Activated CD4-positive, CD25-positive, alpha-beta regulatory T cell treated with anti-CD3 and anti-CD28 coated beads, Interleukin-2, amount 50 U/mL, for 16 hours (primary cell): Measurements from ENCODE around the gene CD163L1.

Experiments
- DNase-seq: peaks from one replicate; pipeline ENCODE4 v3.0.0-alpha.2; 2020; ENCODE audit warnings: low read depth, low spot score

Gene CD163L1

DNA sequence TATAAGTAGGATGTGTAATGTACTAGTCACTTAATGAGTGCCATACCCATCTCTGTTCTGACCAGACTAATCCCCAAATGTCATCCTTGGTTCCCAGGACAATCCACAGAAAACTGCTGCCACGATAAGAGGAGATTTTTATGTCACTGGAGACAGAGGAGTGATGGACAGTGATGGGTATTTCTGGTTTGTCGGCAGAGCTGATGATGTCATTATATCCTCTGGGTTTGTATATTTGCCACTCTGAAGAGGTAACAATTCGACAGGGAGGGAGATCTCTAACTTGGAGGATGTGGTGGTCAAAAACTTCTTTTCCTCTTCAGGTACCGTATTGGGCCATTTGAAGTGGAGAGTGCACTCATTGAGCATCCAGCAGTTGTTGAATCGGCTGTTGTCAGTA is 119.8 kb downstream of the CD163L1 start:
- DNase-seq, result no peak

DNA sequence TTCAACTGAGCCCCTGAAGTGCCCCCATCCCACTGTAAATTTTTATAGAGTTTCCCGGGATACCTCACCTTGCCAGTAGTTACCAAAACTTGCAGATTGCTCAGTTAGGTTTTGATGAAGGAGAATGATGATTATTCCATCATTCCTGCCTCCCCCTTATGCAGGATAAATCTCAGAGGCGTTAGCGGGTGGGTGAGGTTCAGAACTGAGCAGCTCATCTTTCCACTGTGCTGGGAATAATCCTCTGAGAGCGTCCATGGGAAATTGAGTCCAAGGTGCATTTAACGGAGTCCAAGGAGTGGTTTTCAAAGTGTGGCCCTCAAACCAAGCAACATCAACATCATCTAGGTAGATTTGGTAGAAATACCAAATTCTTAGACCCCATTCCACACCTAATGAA is 121.4 kb downstream of the CD163L1 start:
- DNase-seq, result no peak

DNA sequence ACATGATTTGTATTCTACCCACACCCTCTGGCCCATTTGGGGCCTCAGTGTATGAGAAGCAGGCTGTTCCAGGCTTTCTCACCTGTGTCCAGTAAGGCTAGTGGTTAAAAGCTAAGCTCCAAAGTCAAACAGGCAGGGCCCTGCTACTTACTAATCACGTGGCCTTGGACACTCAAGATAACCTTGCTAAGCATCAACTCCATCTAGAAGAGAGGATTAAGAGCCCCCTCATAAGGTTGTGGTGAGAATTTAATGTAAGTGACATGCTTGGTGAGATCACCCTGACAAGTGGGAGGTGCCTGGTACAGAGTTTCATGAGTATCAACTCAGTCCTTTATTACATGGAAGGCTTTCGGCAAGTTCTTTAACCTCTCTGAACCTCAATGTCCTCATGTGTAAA is 122.3 kb downstream of the CD163L1 start:
- no peak for DNase-seq

- no peak for DNase-seq
Measured at GRCh38 chr12:7319930-7320329, 124.0 kb downstream of the CD163L1 start.

GRCh38 chr12:7310070-7310469 is 133.9 kb downstream of the CD163L1 start:
- DNase-seq, result no peak
